ENCODE results near the gene HMOX1.

HMOX1 gene

GRCh38 chr22:35381424-35382009 lies 621 bp downstream of the HMOX1 start:
- Histone ChIP-seq H3K79me2 (ENCODE audit: control insufficient read depth, low read length) (no peaks in the 10 kb centered on the region), H3K4me3 (ENCODE audit: low read length) (peak overlapping the region; percentile 49), H4K20me1 (ENCODE audit: control insufficient read depth, insufficient read depth, low read depth, low read length) (no peaks in the 10 kb centered on the region), H3F3A (ENCODE audit: control insufficient read depth, insufficient read depth) (no peaks in the 10 kb centered on the region; the same call in 1 of the 2 replicates), H3K4me2 (ENCODE audit: low read length) (peak overlapping the region; percentile 52), H3K4me1 (ENCODE audit: control insufficient read depth, low read length) (peaks cover 23% of the 10 kb centered on the region), H3K36me3 (ENCODE audit: control insufficient read depth, low read length) (no peaks in the 10 kb centered on the region), H3K27ac (ENCODE audit: low read depth, low read length) (no peak overlapping the region), H3K9me2 (replicated peaks; ENCODE audit: control insufficient read depth, low read length) (no peaks in the 10 kb centered on the region), H3K27me3 (ENCODE audit: control insufficient read depth, low read length) (peaks cover 38% of the 10 kb centered on the region), H3K9me3 (ENCODE audit: control insufficient read depth, insufficient read depth, low read length) (no peaks in the 10 kb centered on the region)
- TF ChIP-seq CTCF (IDR thresholded peaks at IDR 0.05; ENCODE audit: low read depth, low read length, poor library complexity, severe bottlenecking) (no peak), EZH2phosphoT487 (IDR thresholded peaks at IDR 0.05; ENCODE audit: borderline replicate concordance, low read length) (no peak)

GRCh38 chr22:35383679-35384071 lies 2.8 kb downstream of the HMOX1 start:
- Histone ChIP-seq H4K20me1 (ENCODE audit: control insufficient read depth, insufficient read depth, low read depth, low read length) (no peaks in the 10 kb centered on the region), H3K9me3 (ENCODE audit: control insufficient read depth, insufficient read depth, low read length) (no peaks in the 10 kb centered on the region), H3K27me3 (ENCODE audit: control insufficient read depth, low read length) (peaks cover 38% of the 10 kb centered on the region), H3K4me3 (ENCODE audit: low read length) (no peak overlapping the region), H3K27ac (ENCODE audit: low read depth, low read length) (no peak overlapping the region), H3K79me2 (ENCODE audit: control insufficient read depth, low read length) (no peaks in the 10 kb centered on the region), H3K9me2 (replicated peaks; ENCODE audit: control insufficient read depth, low read length) (no peaks in the 10 kb centered on the region), H3K4me2 (ENCODE audit: low read length) (no peak overlapping the region), H3F3A (ENCODE audit: control insufficient read depth, insufficient read depth) (no peaks in the 10 kb centered on the region), H3K4me1 (ENCODE audit: control insufficient read depth, low read length) (peaks cover 7% of the 10 kb centered on the region), H3K36me3 (ENCODE audit: control insufficient read depth, low read length) (no peaks in the 10 kb centered on the region)
- TF ChIP-seq EZH2phosphoT487 (IDR thresholded peaks at IDR 0.05; ENCODE audit: borderline replicate concordance, low read length) (no peak), CTCF (IDR thresholded peaks at IDR 0.05; ENCODE audit: low read depth, low read length, poor library complexity, severe bottlenecking) (no peak)

- peaks cover 38% of the 10 kb centered on the region for H3K27me3 ChIP-seq (ENCODE audit: control insufficient read depth, low read length)
- no peak overlapping the region for H3K27ac ChIP-seq (ENCODE audit: low read depth, low read length)
- no peaks in the 10 kb centered on the region for H3F3A ChIP-seq (ENCODE audit: control insufficient read depth, insufficient read depth)
These were observed 3.6 kb downstream of the HMOX1 start for GRCh38 chr22:35384527-35384926.

More at GRCh38 chr22:35384527-35384926, 3.6 kb downstream of the HMOX1 start:
- no peak overlapping the region for H3K4me2 ChIP-seq (ENCODE audit: low read length)
- H3K9me3 ChIP-seq (ENCODE audit: control insufficient read depth, insufficient read depth, low read length), result no peaks in the 10 kb centered on the region
- H3K4me1 ChIP-seq (ENCODE audit: control insufficient read depth, low read length), result peaks cover 7% of the 10 kb centered on the region
- no peaks in the 10 kb centered on the region for H4K20me1 ChIP-seq (ENCODE audit: control insufficient read depth, insufficient read depth, low read depth, low read length)
- no peak overlapping the region for H3K4me3 ChIP-seq (ENCODE audit: low read length)
- H3K9me2 ChIP-seq (replicated peaks; ENCODE audit: control insufficient read depth, low read length), result no peaks in the 10 kb centered on the region
- TF ChIP-seq CTCF (IDR thresholded peaks at IDR 0.05; ENCODE audit: low read depth, low read length, poor library complexity, severe bottlenecking) (no peak), EZH2phosphoT487 (IDR thresholded peaks at IDR 0.05; ENCODE audit: borderline replicate concordance, low read length) (no peak)
- no peaks in the 10 kb centered on the region for H3K36me3 ChIP-seq (ENCODE audit: control insufficient read depth, low read length)
- no peaks in the 10 kb centered on the region for H3K79me2 ChIP-seq (ENCODE audit: control insufficient read depth, low read length)

Measured in DOHH2 (cell line).